ENCODE measurements around the gene CRTAC1. TPM values are rescaled to one million over a fixed set of nuclear protein-coding genes. Genes with fewer than 3 reads are reported as not detected.

The CRTAC1 gene
- polyA plus RNA-seq, 3 donors: not detected

GRCh38 chr10:97922022-97922758 lies 108.2 kb downstream of the CRTAC1 start:
- no peak overlapping the region for H2AFZ ChIP-seq (ENCODE audit: insufficient read depth, low read depth, low read length, poor library complexity, severe bottlenecking)
- H3K4me1 Mint-ChIP-seq: no peaks in the 10 kb centered on the region
- intact Hi-C loops (cut with micrococcal nuclease): no loop called here

GRCh38 chr10:97921581-97922021 lies 108.8 kb downstream of the CRTAC1 start:
- Mint-ChIP-seq H3K9me3 (peaks cover 0 to 5% (median 0%) of the 10 kb centered on the region in 7 donors), H3K4me1 (peaks cover 2% of the 10 kb centered on the region), H3K4me3 (no peak overlapping the region), H3K27ac (no peak overlapping the region), H3K27me3 (ENCODE audit: low read depth in 3 of 3) (peaks cover 6 to 19% (median 17%) of the 10 kb centered on the region in 3 donors), H3K36me3 (no peaks in the 10 kb centered on the region)
- WGBS (ENCODE audit: insufficient coverage): 83% methylated on average over 1 of the region's 4 CpGs
- Histone ChIP-seq H3K27me3 (ENCODE audit: control insufficient read depth in 2 of 2, insufficient read depth in 2 of 2, low read length in 2 of 2) (peaks cover 0 to 2% of the 10 kb centered on the region in 2 donors), H3K4me3 (replicated peaks in 1 of 3; ENCODE audit: low read depth in 2 of 3, low read length in 3 of 3) (no peak overlapping the region), H3K36me3 (replicated peaks in 1 of 2; ENCODE audit: control insufficient read depth in 1 of 2, insufficient read depth in 2 of 2, low read length in 2 of 2) (no peaks in the 10 kb centered on the region), H3K4me1 (ENCODE audit: control insufficient read depth in 1 of 2, insufficient read depth in 2 of 2, low read length in 2 of 2) (no peaks in the 10 kb centered on the region), H2AFZ (ENCODE audit: insufficient read depth, low read depth, low read length, poor library complexity, severe bottlenecking) (no peak overlapping the region), H3K9ac (ENCODE audit: insufficient read depth, low read length, poor library complexity, severe bottlenecking) (no peak overlapping the region), H3K9me3 (replicated peaks in 1 of 2; ENCODE audit: control insufficient read depth in 1 of 2, insufficient read depth in 1 of 2, low read length in 2 of 2) (no peaks in the 10 kb centered on the region), H4K20me1 (ENCODE audit: insufficient read depth, low read length) (no peaks in the 10 kb centered on the region), H3K79me2 (ENCODE audit: insufficient read depth, low read length) (no peaks in the 10 kb centered on the region), H3K4me2 (replicated peaks; ENCODE audit: extremely low read depth, low read length, poor library complexity, severe bottlenecking) (no peak overlapping the region), H3K27ac (ENCODE audit: low read depth in 1 of 2, low read length in 2 of 2) (no peak overlapping the region)
- intact Hi-C loops (cut with micrococcal nuclease): no loop called here
- no peak for DNase-seq
- no peak for TF ChIP-seq CTCF (IDR thresholded peaks at IDR 0.05)

More at GRCh38 chr10:97922022-97922758, 108.2 kb downstream of the CRTAC1 start:
- Mint-ChIP-seq H3K4me3 (no peak overlapping the region), H3K9me3 (peaks cover 0 to 5% (median 0%) of the 10 kb centered on the region in 7 donors), H3K36me3 (no peaks in the 10 kb centered on the region), H3K27me3 (ENCODE audit: low read depth in 3 of 3) (peaks cover 6 to 19% (median 17%) of the 10 kb centered on the region in 3 donors), H3K27ac (no peak overlapping the region)
- Histone ChIP-seq H3K9me3 (replicated peaks in 1 of 2; ENCODE audit: control insufficient read depth in 1 of 2, insufficient read depth in 1 of 2, low read length in 2 of 2) (no peaks in the 10 kb centered on the region), H3K79me2 (ENCODE audit: insufficient read depth, low read length) (no peaks in the 10 kb centered on the region), H3K27me3 (ENCODE audit: control insufficient read depth in 2 of 2, insufficient read depth in 2 of 2, low read length in 2 of 2) (peaks cover 0 to 2% of the 10 kb centered on the region in 2 donors), H3K9ac (ENCODE audit: insufficient read depth, low read length, poor library complexity, severe bottlenecking) (no peak overlapping the region), H3K4me1 (ENCODE audit: control insufficient read depth in 1 of 2, insufficient read depth in 2 of 2, low read length in 2 of 2) (no peaks in the 10 kb centered on the region), H3K27ac (ENCODE audit: low read depth in 1 of 2, low read length in 2 of 2) (no peak overlapping the region), H3K36me3 (replicated peaks in 1 of 2; ENCODE audit: control insufficient read depth in 1 of 2, insufficient read depth in 2 of 2, low read length in 2 of 2) (no peaks in the 10 kb centered on the region), H3K4me3 (replicated peaks in 1 of 3; ENCODE audit: low read depth in 2 of 3, low read length in 3 of 3) (no peak overlapping the region), H3K4me2 (replicated peaks; ENCODE audit: extremely low read depth, low read length, poor library complexity, severe bottlenecking) (no peak overlapping the region), H4K20me1 (ENCODE audit: insufficient read depth, low read length) (no peaks in the 10 kb centered on the region)
- DNase-seq: no peak
- no peak for TF ChIP-seq CTCF (IDR thresholded peaks at IDR 0.05)
- 68% methylated on average over 7 of the region's 12 CpGs for WGBS (ENCODE audit: insufficient coverage)
